ENCODE measurements around the gene ZFP28.

DNA sequence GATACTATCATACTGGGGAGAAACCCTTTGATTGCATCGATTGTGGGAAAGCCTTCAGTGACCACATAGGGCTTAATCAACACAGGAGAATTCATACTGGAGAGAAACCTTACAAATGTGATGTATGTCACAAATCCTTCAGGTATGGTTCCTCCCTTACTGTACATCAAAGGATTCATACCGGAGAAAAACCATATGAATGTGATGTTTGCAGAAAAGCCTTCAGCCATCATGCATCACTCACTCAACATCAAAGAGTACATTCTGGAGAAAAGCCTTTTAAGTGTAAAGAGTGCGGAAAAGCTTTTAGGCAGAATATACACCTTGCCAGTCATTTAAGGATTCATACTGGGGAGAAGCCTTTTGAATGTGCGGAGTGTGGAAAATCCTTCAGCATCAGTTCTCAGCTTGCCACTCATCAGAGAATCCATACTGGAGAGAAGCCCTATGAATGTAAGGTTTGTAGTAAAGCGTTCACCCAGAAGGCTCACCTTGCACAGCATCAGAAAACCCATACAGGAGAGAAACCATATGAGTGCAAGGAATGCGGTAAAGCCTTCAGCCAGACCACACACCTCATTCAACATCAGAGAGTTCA lies 15.6 kb downstream of the ZFP28 start:
- TF ChIP-seq, protein P1, sequence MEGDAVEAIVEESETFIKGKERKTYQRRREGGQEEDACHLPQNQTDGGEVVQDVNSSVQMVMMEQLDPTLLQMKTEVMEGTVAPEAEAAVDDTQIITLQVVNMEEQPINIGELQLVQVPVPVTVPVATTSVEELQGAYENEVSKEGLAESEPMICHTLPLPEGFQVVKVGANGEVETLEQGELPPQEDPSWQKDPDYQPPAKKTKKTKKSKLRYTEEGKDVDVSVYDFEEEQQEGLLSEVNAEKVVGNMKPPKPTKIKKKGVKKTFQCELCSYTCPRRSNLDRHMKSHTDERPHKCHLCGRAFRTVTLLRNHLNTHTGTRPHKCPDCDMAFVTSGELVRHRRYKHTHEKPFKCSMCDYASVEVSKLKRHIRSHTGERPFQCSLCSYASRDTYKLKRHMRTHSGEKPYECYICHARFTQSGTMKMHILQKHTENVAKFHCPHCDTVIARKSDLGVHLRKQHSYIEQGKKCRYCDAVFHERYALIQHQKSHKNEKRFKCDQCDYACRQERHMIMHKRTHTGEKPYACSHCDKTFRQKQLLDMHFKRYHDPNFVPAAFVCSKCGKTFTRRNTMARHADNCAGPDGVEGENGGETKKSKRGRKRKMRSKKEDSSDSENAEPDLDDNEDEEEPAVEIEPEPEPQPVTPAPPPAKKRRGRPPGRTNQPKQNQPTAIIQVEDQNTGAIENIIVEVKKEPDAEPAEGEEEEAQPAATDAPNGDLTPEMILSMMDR (conservative IDR thresholded peaks at IDR 0.05 in 1 of 2, IDR thresholded peaks at IDR 0.05 in 1 of 2; ENCODE audit: low read depth in 1 of 2, low read length in 2 of 2) = no peak
- TF ChIP-seq EZH2 (IDR thresholded peaks at IDR 0.05; ENCODE audit: low read length, missing control alignments) = no peak

All from fibroblast of lung (primary cell).